ENCODE measurements around the gene FOSL1.

Gene FOSL1

DNA sequence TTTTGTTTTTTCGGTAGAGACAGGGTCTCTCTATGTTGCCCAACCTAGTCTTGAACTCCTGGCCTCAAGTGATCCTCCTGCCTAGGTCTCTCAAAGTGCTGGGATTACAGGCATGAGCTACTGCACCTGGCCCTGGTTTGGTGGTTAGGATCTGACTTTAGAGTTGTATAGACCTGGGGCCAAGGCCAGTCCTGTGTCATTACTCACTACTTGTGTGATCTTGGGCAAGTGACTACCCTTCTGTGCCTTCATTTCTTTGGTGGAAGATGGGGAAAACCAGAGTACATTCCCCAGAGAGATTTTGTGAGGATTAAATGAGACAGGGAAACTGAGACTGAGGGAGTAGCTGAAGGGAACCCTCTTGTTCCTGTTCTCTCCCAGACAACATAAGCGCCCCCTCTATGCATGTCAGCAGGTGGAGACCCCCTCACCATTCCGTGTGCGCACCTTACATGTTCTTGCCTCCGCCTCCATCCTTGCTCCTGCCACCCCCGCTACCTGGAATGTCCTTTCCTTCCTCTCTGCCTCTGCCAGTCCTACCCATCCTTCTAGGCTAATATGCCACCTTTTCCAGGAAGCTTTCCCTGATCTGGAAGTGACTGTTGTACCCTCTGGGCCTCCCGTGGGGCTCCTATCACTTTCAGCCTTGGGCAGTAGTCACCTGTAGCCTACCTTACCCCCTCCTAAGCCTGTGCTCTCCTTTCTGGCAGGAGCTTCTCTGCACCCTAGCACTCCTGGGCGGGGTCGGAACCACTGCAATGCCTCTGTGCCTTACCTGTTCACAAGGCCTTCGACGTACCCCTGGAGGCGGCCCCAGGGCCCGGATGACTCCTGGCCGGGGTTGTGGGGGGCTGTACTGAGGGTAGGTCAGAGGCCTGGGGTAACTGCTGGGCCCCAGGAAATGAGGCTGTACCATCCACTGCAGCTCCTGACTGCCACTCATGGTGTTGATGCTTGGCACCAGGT lies 3.9 kb downstream of the FOSL1 start:
- no peaks in the 10 kb centered on the region for H3K9me2 ChIP-seq (replicated peaks; ENCODE audit: insufficient read depth, low read length)
- H3F3A ChIP-seq (ENCODE audit: insufficient read depth): peaks cover 14% of the 10 kb centered on the region
- H3K27me3 ChIP-seq (ENCODE audit: low read length): no peaks in the 10 kb centered on the region
- H3K9me3 ChIP-seq (ENCODE audit: insufficient read depth, low read length): no peaks in the 10 kb centered on the region
- H3K36me3 ChIP-seq (ENCODE audit: low read length): no peaks in the 10 kb centered on the region
- H3K9ac ChIP-seq (ENCODE audit: low read length): no peak overlapping the region
- H2AFZ ChIP-seq (ENCODE audit: low read depth, low read length, severe bottlenecking): no peak overlapping the region
- H4K20me1 ChIP-seq (ENCODE audit: low read depth, low read length): no peaks in the 10 kb centered on the region
- no peak overlapping the region for H3K4me2 ChIP-seq (ENCODE audit: low read depth, low read length, poor library complexity, severe bottlenecking)
- peaks cover 9% of the 10 kb centered on the region for H3K79me2 ChIP-seq (ENCODE audit: insufficient read depth, low read length)
- TF ChIP-seq CTCF (IDR thresholded peaks at IDR 0.05; ENCODE audit: insufficient read depth, low read length, poor library complexity, severe bottlenecking) (no peak), EZH2phosphoT487 (conservative IDR thresholded peaks at IDR 0.05; ENCODE audit: low read length) (no peak)
- H3K27ac ChIP-seq (ENCODE audit: low read depth, low read length): no peak overlapping the region
- H3K4me3 ChIP-seq (ENCODE audit: insufficient read depth, low read length, poor library complexity, severe bottlenecking): no peak overlapping the region

- H3K9ac ChIP-seq (ENCODE audit: low read length): no peak overlapping the region
- no peaks in the 10 kb centered on the region for H3K9me3 ChIP-seq (ENCODE audit: insufficient read depth, low read length)
- H3K4me3 ChIP-seq (ENCODE audit: insufficient read depth, low read length, poor library complexity, severe bottlenecking): no peak overlapping the region
- peaks cover 14% of the 10 kb centered on the region for H3F3A ChIP-seq (ENCODE audit: insufficient read depth)
- H2AFZ ChIP-seq (ENCODE audit: low read depth, low read length, severe bottlenecking): no peak overlapping the region
- no peaks in the 10 kb centered on the region for H3K9me2 ChIP-seq (replicated peaks; ENCODE audit: insufficient read depth, low read length)
- H3K36me3 ChIP-seq (ENCODE audit: low read length): no peaks in the 10 kb centered on the region
- H3K27ac ChIP-seq (ENCODE audit: low read depth, low read length): no peak overlapping the region
- no peaks in the 10 kb centered on the region for H3K27me3 ChIP-seq (ENCODE audit: low read length)
- TF ChIP-seq EZH2phosphoT487 (conservative IDR thresholded peaks at IDR 0.05; ENCODE audit: low read length) (no peak), CTCF (IDR thresholded peaks at IDR 0.05; ENCODE audit: insufficient read depth, low read length, poor library complexity, severe bottlenecking) (no peak)
- H3K4me2 ChIP-seq (ENCODE audit: low read depth, low read length, poor library complexity, severe bottlenecking): no peak overlapping the region
- peaks cover 12% of the 10 kb centered on the region for H3K79me2 ChIP-seq (ENCODE audit: insufficient read depth, low read length)
- H4K20me1 ChIP-seq (ENCODE audit: low read depth, low read length): no peaks in the 10 kb centered on the region
Observed at GRCh38 chr11:65895482-65895981, 4.7 kb downstream of the FOSL1 start.

- no peaks in the 10 kb centered on the region for H4K20me1 ChIP-seq (ENCODE audit: low read depth, low read length)
- H2AFZ ChIP-seq (ENCODE audit: low read depth, low read length, severe bottlenecking): peak overlapping the region; percentile 42
- H3K9ac ChIP-seq (ENCODE audit: low read length): peak overlapping the region; percentile 56
- no peaks in the 10 kb centered on the region for H3K9me2 ChIP-seq (replicated peaks; ENCODE audit: insufficient read depth, low read length)
- H3K9me3 ChIP-seq (ENCODE audit: insufficient read depth, low read length): no peaks in the 10 kb centered on the region
- H3K4me2 ChIP-seq (ENCODE audit: low read depth, low read length, poor library complexity, severe bottlenecking): peak overlapping the region; percentile 93
- TF ChIP-seq EZH2phosphoT487 (conservative IDR thresholded peaks at IDR 0.05; ENCODE audit: low read length) (no peak), CTCF (IDR thresholded peaks at IDR 0.05; ENCODE audit: insufficient read depth, low read length, poor library complexity, severe bottlenecking) (no peak)
- H3K27me3 ChIP-seq (ENCODE audit: low read length): no peaks in the 10 kb centered on the region
- peaks cover 26% of the 10 kb centered on the region for H3F3A ChIP-seq (ENCODE audit: insufficient read depth)
- 0 out of 2 replicates have a peak overlapping the region, but pooled peaks have one; percentile 52 for H3K27ac ChIP-seq (ENCODE audit: low read depth, low read length)
- peaks cover 12% of the 10 kb centered on the region for H3K79me2 ChIP-seq (ENCODE audit: insufficient read depth, low read length)
- no peaks in the 10 kb centered on the region for H3K36me3 ChIP-seq (ENCODE audit: low read length)
- H3K4me3 ChIP-seq (ENCODE audit: insufficient read depth, low read length, poor library complexity, severe bottlenecking): peak overlapping the region; percentile 36
Observed at GRCh38 chr11:65894034-65894591, 6.1 kb downstream of the FOSL1 start.
